Measurements from ENCODE around the gene TLCD5.
A peak's percentile ranks its signal among the peaks of the same experiment; 100 is the strongest.

Gene TLCD5

DNA sequence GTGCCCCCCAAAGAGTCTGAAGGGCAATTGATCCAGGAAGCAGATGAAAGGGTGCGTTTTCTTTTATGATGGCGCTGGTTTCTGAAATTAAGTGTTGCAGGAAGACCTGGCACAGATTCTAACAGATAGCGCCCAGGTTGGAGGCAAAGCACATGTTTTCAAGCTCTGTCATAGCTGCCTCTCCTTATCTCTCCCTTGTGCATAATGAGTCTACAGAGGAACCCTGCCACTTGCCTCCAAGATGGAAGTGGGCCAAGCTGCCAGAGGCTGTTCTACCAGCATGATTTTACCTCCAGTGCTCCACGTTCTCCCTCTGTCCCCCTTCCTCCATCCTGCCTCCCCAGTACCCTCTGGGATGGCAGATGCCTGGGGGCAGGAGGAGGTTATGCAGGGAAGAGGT is 30.0 kb upstream of the TLCD5 start:
- DNase-seq (ENCODE audit: low read depth in 1 of 2, low spot score in 1 of 2), result no peak
- no peak for TF ChIP-seq JUND (IDR thresholded peaks at IDR 0.05; ENCODE audit: low read depth)
- in situ Hi-C loops (cut with HindIII; ENCODE audit: low pct_unique_long_range_greater_than_20kb, low sequenced_read_pairs), result no loop called here

DNA sequence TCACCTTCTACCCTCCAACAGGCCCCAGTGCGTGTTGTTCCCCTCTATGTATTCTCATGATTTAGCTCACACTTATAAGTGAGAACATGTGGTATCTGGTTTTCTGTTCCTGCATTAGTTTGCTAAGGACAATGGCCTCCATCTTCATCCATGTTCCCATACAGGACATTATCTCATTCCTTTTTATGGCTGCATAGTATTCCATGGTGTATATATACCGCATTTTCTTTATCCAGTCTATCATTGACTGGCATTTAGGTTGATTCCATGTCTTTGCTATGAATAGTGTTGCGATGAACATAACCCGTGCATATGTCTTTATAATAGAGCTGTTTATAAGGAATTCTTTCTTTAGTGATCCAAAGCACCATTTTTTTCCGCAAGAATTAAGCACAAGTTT is 28.5 kb upstream of the TLCD5 start:
- in situ Hi-C loops (cut with HindIII; ENCODE audit: low pct_unique_long_range_greater_than_20kb, low sequenced_read_pairs), result no loop called here
- no peak for TF ChIP-seq JUND (IDR thresholded peaks at IDR 0.05; ENCODE audit: low read depth)
- DNase-seq (ENCODE audit: low read depth in 1 of 2, low spot score in 1 of 2), result no peak

DNA sequence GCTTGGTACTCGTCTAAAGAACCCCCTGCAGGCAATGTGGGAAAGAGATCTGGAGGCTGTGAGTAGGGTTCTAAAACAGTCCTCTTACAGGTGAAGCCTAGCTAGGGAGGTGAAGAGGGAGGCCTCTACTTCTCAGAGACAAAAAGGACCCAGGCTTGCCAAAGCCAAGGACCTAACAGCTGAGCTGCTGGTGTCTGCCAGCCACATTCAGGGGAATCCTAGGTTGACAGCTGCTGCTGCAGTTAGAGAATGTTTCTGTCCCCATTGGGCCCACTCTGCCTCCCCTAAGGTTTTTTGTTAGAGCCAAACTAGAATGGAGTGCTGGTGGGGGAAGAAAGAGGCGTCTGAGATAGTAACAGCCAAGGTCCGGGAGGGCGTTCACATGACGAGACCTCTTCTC is 26.6 kb upstream of the TLCD5 start:
- no peak for DNase-seq (ENCODE audit: low read depth in 1 of 2, low spot score in 1 of 2)
- in situ Hi-C loops (cut with HindIII; ENCODE audit: low pct_unique_long_range_greater_than_20kb, low sequenced_read_pairs), result no loop called here
- TF ChIP-seq JUND (IDR thresholded peaks at IDR 0.05; ENCODE audit: low read depth), result no peak

DNA sequence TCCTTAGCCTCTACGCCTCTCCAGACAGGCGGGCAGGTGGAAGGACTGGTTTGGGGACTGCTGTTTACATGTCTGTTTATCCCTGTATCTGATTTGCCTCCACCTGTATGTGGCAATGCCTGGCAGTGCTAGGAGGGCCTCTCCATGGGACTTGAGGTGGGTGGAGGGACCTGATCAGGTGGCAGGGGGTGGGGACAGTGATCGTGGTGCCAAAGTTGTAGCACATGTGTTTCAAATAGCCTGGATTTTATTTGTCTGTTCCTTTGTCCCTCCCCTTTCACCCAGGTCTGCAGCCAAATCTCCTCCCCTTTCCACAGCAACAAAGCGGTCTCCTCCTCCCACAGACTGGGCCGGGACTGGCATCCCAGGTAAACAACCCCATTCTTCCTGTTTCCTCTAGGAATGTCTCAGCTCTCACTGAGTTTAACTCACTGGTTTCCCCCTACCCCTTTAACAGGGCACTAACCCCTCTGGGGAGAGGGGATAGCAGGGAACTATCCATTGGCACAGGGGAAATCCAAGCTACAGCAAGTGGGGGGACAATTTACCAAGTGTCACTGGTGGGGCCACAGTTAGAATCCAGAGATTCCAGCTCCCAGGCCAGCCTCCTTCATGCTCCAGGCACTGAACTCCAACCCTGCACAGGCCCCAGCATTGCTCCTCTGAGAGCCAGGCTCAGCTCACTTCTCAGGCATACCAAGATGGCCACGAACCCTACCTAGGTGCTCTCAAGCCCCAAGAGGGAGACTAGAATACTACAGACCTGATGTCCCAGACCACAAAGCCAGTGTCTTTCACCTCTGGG is 22.9 kb upstream of the TLCD5 start:
- TF ChIP-seq JUND (IDR thresholded peaks at IDR 0.05; ENCODE audit: low read depth), result no peak; the same call in 1 of the 2 replicates
- DNase-seq (ENCODE audit: low read depth in 1 of 2, low spot score in 1 of 2), result peak; percentile 80 to 98
- in situ Hi-C loops (cut with HindIII; ENCODE audit: low pct_unique_long_range_greater_than_20kb, low sequenced_read_pairs), result no loop called here

GRCh38 chr11:120303004-120303637 is 22.0 kb upstream of the TLCD5 start:
- peak in 1 of 2 experiments; percentile 89 for DNase-seq (ENCODE audit: low read depth in 1 of 2, low spot score in 1 of 2)
- in situ Hi-C loops (cut with HindIII; ENCODE audit: low pct_unique_long_range_greater_than_20kb, low sequenced_read_pairs), result no loop called here
- no peak for TF ChIP-seq JUND (IDR thresholded peaks at IDR 0.05; ENCODE audit: low read depth)

DNA sequence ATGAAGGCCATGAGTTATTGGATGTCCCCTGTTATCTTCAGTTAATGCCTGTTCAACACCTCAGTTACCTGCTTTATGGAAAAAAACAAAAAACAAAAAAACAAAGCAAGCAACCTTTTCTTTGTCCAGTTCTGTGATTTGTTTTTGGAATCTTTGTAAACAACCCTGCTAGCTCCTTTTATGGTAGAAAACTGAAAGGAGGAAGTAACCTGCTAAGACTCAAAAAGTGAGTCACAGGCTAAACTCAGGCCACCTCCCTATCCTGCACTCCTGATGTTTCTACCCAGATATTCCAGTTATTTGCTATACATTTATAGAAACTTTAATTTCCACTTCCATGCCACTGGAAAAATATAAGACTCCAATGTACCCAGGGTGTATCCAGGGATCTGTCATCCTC is 20.6 kb upstream of the TLCD5 start:
- in situ Hi-C loops (cut with HindIII; ENCODE audit: low pct_unique_long_range_greater_than_20kb, low sequenced_read_pairs), result no loop called here
- no peak for TF ChIP-seq JUND (IDR thresholded peaks at IDR 0.05; ENCODE audit: low read depth)
- peak in 1 of 2 experiments; percentile 60 for DNase-seq (ENCODE audit: low read depth in 1 of 2, low spot score in 1 of 2)

DNA sequence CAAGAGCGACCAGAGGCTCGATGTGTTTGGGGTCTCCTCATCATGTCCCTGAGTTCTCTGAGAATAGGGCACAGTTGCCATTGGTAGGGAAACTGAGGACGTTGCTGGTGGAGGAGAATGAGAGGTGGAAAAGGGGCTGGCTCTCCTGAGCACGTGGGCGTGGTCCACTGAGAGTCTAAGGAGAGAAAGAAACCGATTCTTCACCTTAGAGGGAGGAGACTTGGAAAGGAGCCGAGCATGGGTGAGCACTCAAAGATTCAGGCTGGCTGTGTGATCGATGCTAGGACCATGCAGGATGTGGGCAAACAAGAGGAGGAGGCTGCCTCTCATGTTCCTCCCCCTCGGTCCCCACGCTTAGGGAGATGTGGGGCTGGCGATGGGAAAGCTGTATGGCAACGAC is 19.8 kb upstream of the TLCD5 start:
- TF ChIP-seq JUND (IDR thresholded peaks at IDR 0.05; ENCODE audit: low read depth), result no peak
- no peak for DNase-seq (ENCODE audit: low read depth in 1 of 2, low spot score in 1 of 2)
- in situ Hi-C loops (cut with HindIII; ENCODE audit: low pct_unique_long_range_greater_than_20kb, low sequenced_read_pairs), result no loop called here

GRCh38 chr11:120306519-120307242 is 18.4 kb upstream of the TLCD5 start:
- no peak for TF ChIP-seq JUND (IDR thresholded peaks at IDR 0.05; ENCODE audit: low read depth)
- DNase-seq (ENCODE audit: low read depth in 1 of 2, low spot score in 1 of 2), result no peak
- in situ Hi-C loops (cut with HindIII; ENCODE audit: low pct_unique_long_range_greater_than_20kb, low sequenced_read_pairs), result no loop called here

DNA sequence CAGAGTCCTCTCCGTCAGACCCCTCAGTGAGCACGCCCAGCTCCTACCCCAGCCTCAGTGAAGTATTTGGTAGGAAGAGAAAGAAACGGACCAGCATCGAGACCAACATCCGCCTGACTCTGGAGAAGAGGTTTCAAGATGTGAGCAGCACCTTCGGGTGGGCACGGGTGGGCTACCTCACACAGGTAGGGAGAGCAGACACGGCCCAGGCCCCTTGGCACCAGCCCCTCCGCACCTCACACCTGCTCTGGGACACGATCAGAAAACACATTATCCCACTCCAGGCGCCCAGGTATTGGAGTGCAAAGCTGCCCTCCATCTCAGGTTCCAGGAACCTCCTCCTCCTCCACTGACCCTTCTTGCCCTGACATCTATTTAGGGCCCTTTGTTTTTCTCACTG is 17.6 kb upstream of the TLCD5 start:
- no peak for TF ChIP-seq JUND (IDR thresholded peaks at IDR 0.05; ENCODE audit: low read depth)
- no peak for DNase-seq (ENCODE audit: low read depth in 1 of 2, low spot score in 1 of 2)
- in situ Hi-C loops (cut with HindIII; ENCODE audit: low pct_unique_long_range_greater_than_20kb, low sequenced_read_pairs), result no loop called here

GRCh38 chr11:120308081-120308480 is 17.0 kb upstream of the TLCD5 start:
- DNase-seq (ENCODE audit: low read depth in 1 of 2, low spot score in 1 of 2), result no peak
- TF ChIP-seq JUND (IDR thresholded peaks at IDR 0.05; ENCODE audit: low read depth), result no peak
- in situ Hi-C loops (cut with HindIII; ENCODE audit: low pct_unique_long_range_greater_than_20kb, low sequenced_read_pairs), result no loop called here

GRCh38 chr11:120310870-120311269 is 14.2 kb upstream of the TLCD5 start:
- DNase-seq (ENCODE audit: low read depth in 1 of 2, low spot score in 1 of 2), result no peak
- in situ Hi-C loops (cut with HindIII; ENCODE audit: low pct_unique_long_range_greater_than_20kb, low sequenced_read_pairs), result no loop called here
- TF ChIP-seq JUND (IDR thresholded peaks at IDR 0.05; ENCODE audit: low read depth), result no peak

- no peak for DNase-seq (ENCODE audit: low read depth in 1 of 2, low spot score in 1 of 2)
- TF ChIP-seq JUND (IDR thresholded peaks at IDR 0.05; ENCODE audit: low read depth), result no peak
- in situ Hi-C loops (cut with HindIII; ENCODE audit: low pct_unique_long_range_greater_than_20kb, low sequenced_read_pairs), result no loop called here
Measured at GRCh38 chr11:120314861-120315260, 10.2 kb upstream of the TLCD5 start.
